Measurements from ENCODE around the gene MANF.

DNA sequence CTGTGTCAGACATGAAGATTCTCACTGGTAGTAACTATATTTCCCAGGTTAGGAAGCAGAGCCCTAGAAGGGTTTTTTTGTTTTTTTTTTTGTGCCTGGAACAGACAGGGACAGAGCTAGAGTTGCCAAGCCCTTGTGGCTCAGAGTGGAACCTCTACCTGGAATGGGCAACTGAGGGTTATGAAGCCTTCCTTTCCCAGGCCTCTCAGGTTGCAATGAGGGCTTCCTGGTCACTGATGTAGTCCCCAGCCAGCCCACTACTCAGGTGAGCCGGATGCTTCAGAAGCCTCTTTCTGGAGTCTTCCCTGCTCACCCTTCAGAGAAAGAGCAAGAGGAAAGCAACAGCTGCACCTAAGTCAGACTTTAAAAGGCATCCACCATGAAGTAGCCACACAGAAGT is 48.8 kb upstream of the MANF start:
- TF ChIP-seq POLR2A (IDR thresholded peaks at IDR 0.05) (no peak), CTCF (IDR thresholded peaks at IDR 0.05) (no peak), POLR2AphosphoS5 (IDR thresholded peaks at IDR 0.05) (no peak)
